ENCODE data around the gene SMARCC2.
"Not testable (repeated sequence)": the region's sequence is repeated elsewhere in the genome, so short reads cannot be mapped to it uniquely, and the experiment has no call there.

Gene SMARCC2

GRCh38 chr12:56118688-56119357 is 70.5 kb downstream of the SMARCC2 start:
- Mint-ChIP-seq H3K4me3 (peak overlapping the region; percentile 97), H3K4me1 (ENCODE audit: low read depth) (peaks cover 41% of the 10 kb centered on the region), H3K27ac (peak overlapping the region; percentile 83), H3K9me3 (no peaks in the 10 kb centered on the region), H3K27me3 (no peaks in the 10 kb centered on the region), H3K36me3 (ENCODE audit: low read depth) (peaks cover 50% of the 10 kb centered on the region)

- peaks cover 58% of the 10 kb centered on the region for H3K36me3 Mint-ChIP-seq (ENCODE audit: low read depth)
- peak within 1 kb of the TSS; percentile 97 for H3K4me3 Mint-ChIP-seq
- H3K9me3 Mint-ChIP-seq = no peaks in the 10 kb centered on the region
- H3K4me1 Mint-ChIP-seq (ENCODE audit: low read depth) = peaks cover 40% of the 10 kb centered on the region
- peak within 1 kb of the TSS; percentile 99 for H3K27ac Mint-ChIP-seq
- no peaks in the 10 kb centered on the region for H3K27me3 Mint-ChIP-seq
These were observed 71.2 kb downstream of the SMARCC2 start, which contains the start of gene ZC3H10 for GRCh38 chr12:56117778-56118687. Gene ZC3H10 (plus strand): TSS chr12:56118266. CDS start chr12:56120563, 2,297 bp downstream.

GRCh38 chr12:56117082-56117706 is 72.1 kb downstream of the SMARCC2 start:
- Mint-ChIP-seq H3K4me1 (ENCODE audit: low read depth) (peaks cover 40% of the 10 kb centered on the region), H3K36me3 (ENCODE audit: low read depth) (peaks cover 63% of the 10 kb centered on the region), H3K4me3 (peak overlapping the region; percentile 97), H3K27ac (peak overlapping the region; percentile 99)
- not testable (repeated sequence) for H3K9me3 Mint-ChIP-seq, H3K27me3 Mint-ChIP-seq

DNA sequence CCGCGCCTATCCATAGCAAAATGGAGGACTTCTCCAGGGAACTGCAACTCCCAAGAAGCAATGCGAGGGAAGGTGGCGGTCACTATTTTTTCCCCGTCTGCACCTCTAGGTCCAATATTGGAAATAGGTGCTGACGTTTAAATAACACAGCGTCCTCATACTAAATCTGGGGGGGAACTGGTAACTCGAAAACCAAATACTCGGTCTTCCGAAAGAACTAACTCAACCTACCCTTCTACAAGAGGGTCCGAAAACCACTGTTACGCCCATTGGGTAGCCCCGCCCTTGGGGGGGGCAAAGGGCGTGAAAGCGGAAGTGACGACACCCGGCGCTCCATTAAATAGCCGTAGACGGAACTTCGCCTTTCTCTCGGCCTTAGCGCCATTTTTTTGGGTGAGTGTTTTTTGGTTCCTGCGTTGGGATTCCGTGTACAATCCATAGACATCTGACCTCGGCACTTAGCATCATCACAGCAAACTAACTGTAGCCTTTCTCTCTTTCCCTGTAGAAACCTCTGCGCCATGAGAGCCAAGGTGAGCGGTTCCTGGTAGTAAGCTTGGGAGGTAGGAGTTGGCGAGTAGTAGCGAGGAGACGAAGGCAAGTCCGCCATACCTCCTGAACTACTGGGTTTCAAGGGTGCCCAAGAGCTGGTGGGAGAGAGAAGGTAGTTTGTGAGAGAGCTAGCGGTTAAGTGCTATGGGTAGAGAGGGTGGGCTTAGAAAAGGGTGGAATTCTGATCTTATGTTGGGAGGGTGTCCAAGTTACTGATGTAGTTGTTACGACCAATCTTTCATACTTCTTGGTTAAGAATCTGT is 72.8 kb downstream of the SMARCC2 start, which contains the start of gene RPL41:
RPL41 (plus strand) TSS at position 367 of the 815 bp plus-strand sequence.
- peaks cover 40% of the 10 kb centered on the region for H3K4me1 Mint-ChIP-seq (ENCODE audit: low read depth)
- H3K27me3 Mint-ChIP-seq = no peaks in the 10 kb centered on the region
- no peaks in the 10 kb centered on the region for H3K9me3 Mint-ChIP-seq
- peaks cover 63% of the 10 kb centered on the region for H3K36me3 Mint-ChIP-seq (ENCODE audit: low read depth)
- peak within 1 kb of the TSS; percentile 97 for H3K4me3 Mint-ChIP-seq
- H3K27ac Mint-ChIP-seq = peak within 1 kb of the TSS; percentile 99

DNA sequence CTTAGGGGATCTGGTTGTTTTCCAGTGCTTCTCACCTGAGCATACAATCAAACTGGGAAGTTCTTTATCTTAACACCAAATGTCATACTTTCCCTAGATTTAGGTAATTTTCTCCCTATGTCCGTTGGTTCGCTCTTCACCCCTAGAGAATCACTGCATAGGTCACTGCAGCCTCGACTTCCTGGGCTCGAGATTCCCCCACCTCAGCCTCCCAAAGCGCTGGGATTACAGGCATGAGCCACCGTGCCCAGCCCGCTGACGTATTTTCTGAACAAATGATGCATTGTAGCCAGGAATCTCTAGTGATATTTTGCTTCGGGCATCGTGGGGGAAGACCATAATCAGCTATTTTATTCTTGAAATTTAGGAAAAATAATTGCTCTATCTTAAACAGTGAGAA is 74.0 kb downstream of the SMARCC2 start:
- H3K27ac Mint-ChIP-seq = peak overlapping the region; percentile 99
- H3K9me3 Mint-ChIP-seq = no peaks in the 10 kb centered on the region
- peaks cover 63% of the 10 kb centered on the region for H3K36me3 Mint-ChIP-seq (ENCODE audit: low read depth)
- peaks cover 40% of the 10 kb centered on the region for H3K4me1 Mint-ChIP-seq (ENCODE audit: low read depth)
- no peaks in the 10 kb centered on the region for H3K27me3 Mint-ChIP-seq
- H3K4me3 Mint-ChIP-seq = peak overlapping the region; percentile 97

GRCh38 chr12:56114084-56114483 is 75.2 kb downstream of the SMARCC2 start:
- Mint-ChIP-seq H3K9me3 (no peaks in the 10 kb centered on the region), H3K27ac (peak overlapping the region; percentile 43), H3K4me3 (no peak overlapping the region), H3K36me3 (ENCODE audit: low read depth) (peaks cover 69% of the 10 kb centered on the region), H3K27me3 (no peaks in the 10 kb centered on the region), H3K4me1 (ENCODE audit: low read depth) (peaks cover 28% of the 10 kb centered on the region)
